DND-41 (cell line): Measurements from ENCODE around the gene TUFT1.
"Not testable (repeated sequence)": the region's sequence is repeated elsewhere in the genome, so short reads cannot be mapped to it uniquely, and the experiment has no call there.

Experiments used
- ATAC-seq: fragments of 200-7000 bp; cut with Tn5 transposase; 3 replicates; pipeline ENCODE4 v1.9.1; 2021; ENCODE audit warnings: low read depth; ENCODE audit not compliant: insufficient read depth
- DNase-seq: peaks from one replicate; pipeline ENCODE4 v3.0.0-alpha.2; 2020
- H2AFZ ChIP-seq: 2 replicates; pipeline ENCODE4 v1.6.0; 2012; ENCODE audit warnings: low read depth, low read length
- H3K27ac ChIP-seq: 2 replicates; pipeline ENCODE4 v1.5.1; 2012; ENCODE audit warnings: low read length, inconsistent platforms
- H3K27me3 ChIP-seq: fragments of 200-600 bp; sonication (generic); 2 replicates; pipeline ENCODE4 v1.6.0; 2012; ENCODE audit warnings: low read length, mild to moderate bottlenecking, inconsistent platforms; ENCODE audit not compliant: insufficient read depth, poor library complexity
- H3K36me3 ChIP-seq: 2 replicates; pipeline ENCODE4 v1.5.1; 2012; ENCODE audit warnings: low read length, inconsistent platforms; ENCODE audit not compliant: insufficient read depth
- H3K4me1 ChIP-seq: 2 replicates; pipeline ENCODE4 v1.5.1; 2012; ENCODE audit warnings: mild to moderate bottlenecking, low read length; ENCODE audit not compliant: insufficient read depth
- H3K4me2 ChIP-seq: 2 replicates; pipeline ENCODE4 v1.6.0; 2012; ENCODE audit warnings: mild to moderate bottlenecking, moderate library complexity, low read length, inconsistent platforms; ENCODE audit not compliant: insufficient read depth
- H3K4me3 ChIP-seq, 2 experiments: fragments of 200-600 bp in 1 of 2; shearing (Covaris generic) in 1 of 2; 2 replicates each; pipeline ENCODE4 v1.5.1; 2012 to 2016; ENCODE audit warnings: inconsistent platforms in 2 of 2, low read length in 2 of 2, mild to moderate bottlenecking in 2 of 2, low read depth in 1 of 2, moderate library complexity in 1 of 2
- H3K79me2 ChIP-seq: 2 replicates; pipeline ENCODE4 v1.6.0; 2012; ENCODE audit warnings: low read length, inconsistent platforms; ENCODE audit not compliant: insufficient read depth
- H3K9ac ChIP-seq: 2 replicates; pipeline ENCODE4 v1.6.0; 2012; ENCODE audit warnings: low read depth, mild to moderate bottlenecking, inconsistent platforms, low read length, moderate library complexity
- H3K9me3 ChIP-seq: 2 replicates; pipeline ENCODE4 v1.5.1; 2012; ENCODE audit warnings: low read length, moderate library complexity, mild to moderate bottlenecking, inconsistent platforms; ENCODE audit not compliant: insufficient read depth, severe bottlenecking
- H4K20me1 ChIP-seq: 2 replicates; pipeline ENCODE4 v1.6.0; 2012; ENCODE audit warnings: low read length; ENCODE audit not compliant: insufficient read depth
- CTCF ChIP-seq: IDR thresholded peaks from 2 replicates; pipeline ENCODE4 v1.5.1; 2012; ENCODE audit warnings: borderline replicate concordance, low read length, moderate library complexity, mild to moderate bottlenecking; ENCODE audit not compliant: poor library complexity, severe bottlenecking; ENCODE audit errors: extremely low read depth
- EZH2 ChIP-seq: IDR thresholded peaks from 3 replicates; pipeline ENCODE4 v1.6.1; 2012; ENCODE audit warnings: borderline replicate concordance, low read depth, mild to moderate bottlenecking, moderate library complexity, low read length, inconsistent platforms; ENCODE audit not compliant: severe bottlenecking

Gene TUFT1

GRCh38 chr1:151596166-151596953 is 56.3 kb downstream of the TUFT1 start:
- Histone ChIP-seq H3K9me3 (no peaks in the 10 kb centered on the region), H3K9ac (no peak overlapping the region), H3K27ac (no peak overlapping the region), H3K4me2 (no peak overlapping the region), H4K20me1 (no peaks in the 10 kb centered on the region), H3K79me2 (no peaks in the 10 kb centered on the region), H3K4me3 (no peak overlapping the region), H3K4me1 (peaks cover 6% of the 10 kb centered on the region), H2AFZ (no peak overlapping the region), H3K27me3 (no peaks in the 10 kb centered on the region), H3K36me3 (no peaks in the 10 kb centered on the region)
- DNase-seq (no peak), ATAC-seq (no peak)
- TF ChIP-seq CTCF (no peak), EZH2 (no peak)

- not testable (repeated sequence) for H3K9me3 ChIP-seq, H3K9ac ChIP-seq, DNase-seq, H4K20me1 ChIP-seq, ATAC-seq, H3K36me3 ChIP-seq, H3K27me3 ChIP-seq, H3K4me3 ChIP-seq, H2AFZ ChIP-seq, H3K4me2 ChIP-seq, H3K4me1 ChIP-seq, H3K27ac ChIP-seq, H3K79me2 ChIP-seq
Observed at GRCh38 chr1:151602550-151602949, 62.4 kb downstream of the TUFT1 start.

DNA sequence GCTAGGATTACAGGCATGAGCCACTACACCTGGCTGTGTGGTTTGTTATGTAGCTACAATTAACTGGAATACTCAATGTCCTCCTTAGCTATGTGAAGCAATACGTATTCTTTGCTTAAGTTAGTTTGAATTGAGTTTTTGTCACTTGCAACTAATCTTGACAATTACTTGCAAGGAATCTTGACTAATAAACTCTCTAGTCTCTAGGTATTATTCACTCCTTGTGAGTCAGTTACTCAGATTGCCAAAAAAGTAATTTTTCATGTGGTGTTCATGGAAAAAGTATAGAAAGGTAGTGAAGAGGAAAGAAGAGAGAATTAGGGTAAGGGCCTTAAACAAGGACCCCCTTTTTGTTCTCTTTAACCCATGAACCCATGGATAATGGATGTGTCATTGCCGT is 64.2 kb downstream of the TUFT1 start:
- TF ChIP-seq CTCF (no peak), EZH2 (no peak)
- Histone ChIP-seq H3K79me2 (no peaks in the 10 kb centered on the region), H3K9ac (no peak overlapping the region), H3K27me3 (peaks cover 8% of the 10 kb centered on the region), H3K4me3 (no peak overlapping the region), H2AFZ (no peak overlapping the region), H3K9me3 (no peaks in the 10 kb centered on the region), H3K36me3 (no peaks in the 10 kb centered on the region), H3K4me1 (no peaks in the 10 kb centered on the region), H3K27ac (no peak overlapping the region), H4K20me1 (no peaks in the 10 kb centered on the region), H3K4me2 (no peak overlapping the region)
- no peak for ATAC-seq
- no peak for DNase-seq

DNA sequence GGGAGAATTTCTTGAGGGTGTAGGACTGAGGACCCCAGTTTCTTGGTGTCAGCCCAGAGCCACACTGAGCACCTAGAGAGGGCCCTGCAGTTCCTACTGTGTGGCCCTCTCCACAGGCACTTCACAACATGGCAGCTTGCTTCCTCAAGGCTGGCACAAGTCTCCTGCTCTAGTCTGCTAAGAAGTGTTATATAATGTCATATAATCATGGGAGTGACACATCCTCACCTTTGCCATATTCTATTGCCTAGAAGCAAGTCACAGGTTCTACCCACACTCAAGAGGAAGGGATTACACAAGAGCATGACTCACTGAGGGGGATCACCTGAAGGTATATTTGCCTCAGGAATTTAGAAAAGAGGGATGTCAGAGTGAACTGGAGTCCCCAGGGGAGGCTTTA is 66.3 kb downstream of the TUFT1 start:
- no peak for DNase-seq
- H3K9me3 ChIP-seq, result no peaks in the 10 kb centered on the region
- TF ChIP-seq CTCF (no peak), EZH2 (no peak)
- H3K27ac ChIP-seq, result no peak overlapping the region
- H2AFZ ChIP-seq, result no peak overlapping the region
- peaks cover 8% of the 10 kb centered on the region for H3K27me3 ChIP-seq
- H3K4me2 ChIP-seq, result no peak overlapping the region
- no peaks in the 10 kb centered on the region for H3K79me2 ChIP-seq
- H3K4me1 ChIP-seq, result peaks cover 4% of the 10 kb centered on the region
- no peak for ATAC-seq
- H3K36me3 ChIP-seq, result no peaks in the 10 kb centered on the region
- no peak overlapping the region for H3K4me3 ChIP-seq
- H4K20me1 ChIP-seq, result no peaks in the 10 kb centered on the region
- no peak overlapping the region for H3K9ac ChIP-seq
